Measurements from ENCODE around the gene KCNK10.

- TF ChIP-seq CTCF (IDR thresholded peaks at IDR 0.05; ENCODE audit: low read depth, low read length), result no peak
- TF ChIP-seq MAX (IDR thresholded peaks at IDR 0.05; ENCODE audit: low read depth, low read length), result no peak
These were observed 126.1 kb downstream of the KCNK10 start for GRCh38 chr14:88196925-88197324.
